GM18520 (cell line): ENCODE results near the gene TGM3.

Experiments
- ATAC-seq: cut with Tn5 transposase; IDR thresholded peaks from one replicate; pipeline ENCODE4 v1.9.1; 2021; ENCODE audit not compliant: unreplicated experiment

Gene TGM3

GRCh38 chr20:2335096-2335870, 39.5 kb downstream of the TGM3 start:
- no peak for ATAC-seq

- ATAC-seq = no peak
Measured at GRCh38 chr20:2336471-2336870, 40.7 kb downstream of the TGM3 start.

GRCh38 chr20:2337142-2337541, 41.3 kb downstream of the TGM3 start:
- ATAC-seq = no peak

GRCh38 chr20:2338411-2339066, 42.7 kb downstream of the TGM3 start:
- ATAC-seq = no peak

GRCh38 chr20:2340136-2340535, 44.3 kb downstream of the TGM3 start:
- ATAC-seq = no peak

- ATAC-seq = no peak
Measured at GRCh38 chr20:2340823-2341222, 45.0 kb downstream of the TGM3 start.

GRCh38 chr20:2341336-2341735, 45.5 kb downstream of the TGM3 start:
- ATAC-seq = no peak

- no peak for ATAC-seq
Measured at GRCh38 chr20:2342243-2342642, 46.4 kb downstream of the TGM3 start.

GRCh38 chr20:2346188-2346587, 50.4 kb downstream of the TGM3 start:
- ATAC-seq = no peak

- ATAC-seq = no peak
Measured at GRCh38 chr20:2348336-2348735, 52.5 kb downstream of the TGM3 start.

GRCh38 chr20:2349801-2350200, 54.0 kb downstream of the TGM3 start:
- no peak for ATAC-seq

GRCh38 chr20:2350606-2351005, 54.8 kb downstream of the TGM3 start:
- no peak for ATAC-seq

- no peak for ATAC-seq
Measured at GRCh38 chr20:2353231-2353630, 57.4 kb downstream of the TGM3 start.

- ATAC-seq = no peak
Measured at GRCh38 chr20:2357114-2357513, 61.3 kb downstream of the TGM3 start.

GRCh38 chr20:2358006-2358405, 62.2 kb downstream of the TGM3 start:
- no peak for ATAC-seq

- no peak for ATAC-seq
Measured at GRCh38 chr20:2361035-2361593, 65.3 kb downstream of the TGM3 start.

- no peak for ATAC-seq
Measured at GRCh38 chr20:2363187-2363586, 67.4 kb downstream of the TGM3 start.

GRCh38 chr20:2363587-2363986, 67.8 kb downstream of the TGM3 start:
- ATAC-seq = no peak

- ATAC-seq = no peak
Measured at GRCh38 chr20:2364044-2364443, 68.2 kb downstream of the TGM3 start.

- ATAC-seq = no peak
Measured at GRCh38 chr20:2365091-2365490, 69.3 kb downstream of the TGM3 start.

GRCh38 chr20:2365666-2366065, 69.9 kb downstream of the TGM3 start:
- no peak for ATAC-seq

- no peak for ATAC-seq
Measured at GRCh38 chr20:2368621-2369020, 72.8 kb downstream of the TGM3 start.
